ENCODE measurements around the gene PPP1R37.

DNA sequence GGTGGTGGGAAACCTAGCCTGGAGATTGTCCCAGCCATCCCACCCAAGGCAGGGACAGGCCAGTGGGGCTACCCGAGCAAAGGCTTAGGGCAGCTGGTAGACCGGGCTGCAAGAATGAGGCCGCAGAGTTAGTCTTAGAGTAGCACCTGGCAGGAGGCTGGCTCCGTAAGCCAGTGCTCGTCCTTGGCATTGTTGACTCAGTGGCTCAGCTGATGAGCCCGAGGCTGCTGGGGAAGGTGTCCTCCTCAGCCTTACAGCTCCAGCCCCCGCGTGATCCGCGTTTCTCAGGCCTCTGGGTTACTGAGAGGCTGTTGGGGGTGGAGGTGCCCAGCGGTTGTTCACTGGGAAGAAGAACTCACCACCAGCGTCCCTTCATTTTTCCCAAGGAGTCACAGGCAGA, 24.7 kb downstream of the PPP1R37 start:
- TF ChIP-seq, protein P1, sequence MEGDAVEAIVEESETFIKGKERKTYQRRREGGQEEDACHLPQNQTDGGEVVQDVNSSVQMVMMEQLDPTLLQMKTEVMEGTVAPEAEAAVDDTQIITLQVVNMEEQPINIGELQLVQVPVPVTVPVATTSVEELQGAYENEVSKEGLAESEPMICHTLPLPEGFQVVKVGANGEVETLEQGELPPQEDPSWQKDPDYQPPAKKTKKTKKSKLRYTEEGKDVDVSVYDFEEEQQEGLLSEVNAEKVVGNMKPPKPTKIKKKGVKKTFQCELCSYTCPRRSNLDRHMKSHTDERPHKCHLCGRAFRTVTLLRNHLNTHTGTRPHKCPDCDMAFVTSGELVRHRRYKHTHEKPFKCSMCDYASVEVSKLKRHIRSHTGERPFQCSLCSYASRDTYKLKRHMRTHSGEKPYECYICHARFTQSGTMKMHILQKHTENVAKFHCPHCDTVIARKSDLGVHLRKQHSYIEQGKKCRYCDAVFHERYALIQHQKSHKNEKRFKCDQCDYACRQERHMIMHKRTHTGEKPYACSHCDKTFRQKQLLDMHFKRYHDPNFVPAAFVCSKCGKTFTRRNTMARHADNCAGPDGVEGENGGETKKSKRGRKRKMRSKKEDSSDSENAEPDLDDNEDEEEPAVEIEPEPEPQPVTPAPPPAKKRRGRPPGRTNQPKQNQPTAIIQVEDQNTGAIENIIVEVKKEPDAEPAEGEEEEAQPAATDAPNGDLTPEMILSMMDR (IDR thresholded peaks at IDR 0.05), result no peak
- TF ChIP-seq POLR2A (IDR thresholded peaks at IDR 0.05), result no peak

Data from thyroid gland (tissue), 4 donors.